ENCODE measurements around the gene LRRC19. TPM values are rescaled to one million over a fixed set of nuclear protein-coding genes. Genes with fewer than 3 reads are reported as not detected.
A peak's percentile ranks its signal among the peaks of the same experiment; 100 is the strongest.

Gene LRRC19
- total RNA-seq, 4 donors from 2014 or later: not detected

GRCh38 chr9:26946753-26947727, 58.4 kb downstream of the LRRC19 start, which contains the start of gene PLAA:
TSS of gene PLAA (minus strand) at chr9:26947242. CDS start at chr9:26947045, 197 bp downstream.
- intact Hi-C loops (cut with DNase I): loop anchor here (5.0 kb wide), 1 partner anchor 55 kb away; the partner anchor contains the start of gene CAAP1
- WGBS: under 1% methylated on average over 31 of the region's 76 CpGs
- Histone ChIP-seq H3K27me3 (no peaks in the 10 kb centered on the region), H3K27ac (replicated peaks in 1 of 4) (peak within 1 kb of the TSS; percentile 93 to 98 (median 95)), H3K9me3 (no peaks in the 10 kb centered on the region), H3K36me3 (no peaks in the 10 kb centered on the region), H3K4me1 (peaks cover 25 to 43% (median 34%) of the 10 kb centered on the region in 4 donors), H3K4me3 (peak within 1 kb of the TSS; percentile 71 to 98 (median 88))
- TF ChIP-seq POLR2AphosphoS5 (IDR thresholded peaks at IDR 0.05) (peak; percentile 84 to 88), POLR2A (IDR thresholded peaks at IDR 0.05; ENCODE audit: low read depth) (peak; percentile 30), EP300 (IDR thresholded peaks at IDR 0.05) (no peak), CTCF (IDR thresholded peaks at IDR 0.05) (peak in 2 of 3 experiments; percentile 9 to 31)
- peak; percentile 97 for DNase-seq (ENCODE audit: extremely low spot score)

GRCh38 chr9:26945591-26945990, 59.9 kb downstream of the LRRC19 start:
- Histone ChIP-seq H3K27ac (replicated peaks in 1 of 4) (peak overlapping the region in 1 of 4 donors; percentile 95), H3K4me1 (peaks cover 25 to 52% (median 35%) of the 10 kb centered on the region in 4 donors), H3K4me3 (peak overlapping the region; percentile 71 to 98 (median 88)), H3K27me3 (no peaks in the 10 kb centered on the region), H3K36me3 (no peaks in the 10 kb centered on the region), H3K9me3 (no peaks in the 10 kb centered on the region)
- WGBS: 33% methylated on average over 2 of the region's 2 CpGs
- no peak for DNase-seq (ENCODE audit: extremely low spot score)
- TF ChIP-seq POLR2AphosphoS5 (IDR thresholded peaks at IDR 0.05) (no peak), POLR2A (IDR thresholded peaks at IDR 0.05; ENCODE audit: low read depth) (no peak), CTCF (IDR thresholded peaks at IDR 0.05) (no peak), EP300 (IDR thresholded peaks at IDR 0.05) (no peak)
- intact Hi-C loops (cut with DNase I): loop anchor here (5.0 kb wide), 1 partner anchor 53 kb away; the partner anchor contains the start of gene CAAP1

Other genes starting within 250 kb of the LRRC19 start
- 10 to 100 TPM; 15.3 to 18.7 (median 16.2) TPM for gene CAAP1, start 112.9 kb downstream of the LRRC19 start, total RNA-seq
- 10 to 100 TPM; 22.4 to 32.3 (median 28.0) TPM for gene PLAA, start 58.4 kb downstream of the LRRC19 start, total RNA-seq
- gene IFT74, start 49.3 kb downstream of the LRRC19 start, total RNA-seq: 10 to 100 TPM; 12.3 to 16.6 (median 14.2) TPM
- gene TEK, start 103.6 kb upstream of the LRRC19 start, total RNA-seq: 10 to 100 TPM in 3 of 4 donors, 1 to 10 TPM in 1; 7.5 to 17.4 (median 15.5) TPM

All from esophagus muscularis mucosa (tissue), 4 donors.